ENCODE measurements around the gene AKR7A2. TPM values are rescaled to one million over a fixed set of nuclear protein-coding genes. Genes with fewer than 3 reads are reported as not detected.

The AKR7A2 gene
- total RNA-seq, 4 donors from 2014 or later: 45.4 to 80.2 (median 60.2) TPM

- H3K36me3 ChIP-seq: peaks cover 0 to 16% of the 10 kb centered on the region in 2 donors
- no peak for ATAC-seq
Measured at GRCh38 chr1:19333587-19334354, 21.8 kb upstream of the AKR7A2 start.

GRCh38 chr1:19332832-19333231 is 20.9 kb upstream of the AKR7A2 start:
- Histone ChIP-seq H3K4me3 (no peak overlapping the region), H3K4me1 (no peaks in the 10 kb centered on the region), H3K27ac (no peak overlapping the region), H3K9me3 (no peaks in the 10 kb centered on the region), H3K36me3 (peaks cover 0 to 17% of the 10 kb centered on the region in 2 donors), H3K27me3 (no peaks in the 10 kb centered on the region)
- DNase-seq (no peak), ATAC-seq (no peak)
- TF ChIP-seq CTCF (IDR thresholded peaks at IDR 0.05 in 4 of 5, conservative IDR thresholded peaks at IDR 0.05 in 1 of 5) (no peak), POLR2A (IDR thresholded peaks at IDR 0.05) (no peak)
- intact Hi-C loops (cut with DNase I; ENCODE audit: low total_unique reads) (no loop called here), in situ Hi-C loops (cut with MboI; ENCODE audit: low sequenced_read_pairs in 4 of 4) (no loop called here)

More at GRCh38 chr1:19333587-19334354, 21.8 kb upstream of the AKR7A2 start:
- DNase-seq: no peak
- no peaks in the 10 kb centered on the region for H3K9me3 ChIP-seq
- no peak overlapping the region for H3K27ac ChIP-seq
- H3K4me3 ChIP-seq: no peak overlapping the region
- in situ Hi-C loops (cut with MboI; ENCODE audit: low sequenced_read_pairs in 4 of 4): no loop called here
- no peaks in the 10 kb centered on the region for H3K4me1 ChIP-seq
- TF ChIP-seq POLR2A (IDR thresholded peaks at IDR 0.05): no peak
- TF ChIP-seq CTCF (IDR thresholded peaks at IDR 0.05 in 4 of 5, conservative IDR thresholded peaks at IDR 0.05 in 1 of 5): no peak
- intact Hi-C loops (cut with DNase I; ENCODE audit: low total_unique reads): no loop called here
- H3K27me3 ChIP-seq: no peaks in the 10 kb centered on the region

- Histone ChIP-seq H3K36me3 (peaks cover 0 to 32% of the 10 kb centered on the region in 2 donors), H3K27me3 (no peaks in the 10 kb centered on the region), H3K27ac (no peak overlapping the region), H3K9me3 (no peaks in the 10 kb centered on the region), H3K4me1 (no peaks in the 10 kb centered on the region), H3K4me3 (no peak overlapping the region)
- no peak for ATAC-seq
- intact Hi-C loops (cut with DNase I; ENCODE audit: low total_unique reads) (no loop called here), in situ Hi-C loops (cut with MboI; ENCODE audit: low sequenced_read_pairs in 4 of 4) (no loop called here)
- no peak for DNase-seq
- TF ChIP-seq CTCF (IDR thresholded peaks at IDR 0.05 in 4 of 5, conservative IDR thresholded peaks at IDR 0.05 in 1 of 5) (no peak), POLR2A (IDR thresholded peaks at IDR 0.05) (no peak)
Measured at GRCh38 chr1:19331262-19331878, 19.4 kb upstream of the AKR7A2 start.

- Histone ChIP-seq H3K4me1 (no peaks in the 10 kb centered on the region), H3K9me3 (no peaks in the 10 kb centered on the region), H3K36me3 (peaks cover 0 to 39% of the 10 kb centered on the region in 2 donors), H3K27me3 (no peaks in the 10 kb centered on the region), H3K27ac (no peak overlapping the region), H3K4me3 (no peak overlapping the region)
- ATAC-seq (no peak), DNase-seq (no peak)
- in situ Hi-C loops (cut with MboI; ENCODE audit: low sequenced_read_pairs in 4 of 4) (no loop called here), intact Hi-C loops (cut with DNase I; ENCODE audit: low total_unique reads) (no loop called here)
- no peak for TF ChIP-seq CTCF (IDR thresholded peaks at IDR 0.05 in 4 of 5, conservative IDR thresholded peaks at IDR 0.05 in 1 of 5)
- TF ChIP-seq POLR2A (IDR thresholded peaks at IDR 0.05): no peak
Measured at GRCh38 chr1:19330449-19331135, 18.6 kb upstream of the AKR7A2 start.

Data from gastrocnemius medialis (tissue), 4 donors.